Effector CD4-positive, alpha-beta T cell (primary cell): ENCODE results near the gene LHX4.

ENCODE experiments used
- DNase-seq: peaks from one replicate; pipeline ENCODE4 v3.0.0-alpha.2; 2020

LHX4 gene

DNA sequence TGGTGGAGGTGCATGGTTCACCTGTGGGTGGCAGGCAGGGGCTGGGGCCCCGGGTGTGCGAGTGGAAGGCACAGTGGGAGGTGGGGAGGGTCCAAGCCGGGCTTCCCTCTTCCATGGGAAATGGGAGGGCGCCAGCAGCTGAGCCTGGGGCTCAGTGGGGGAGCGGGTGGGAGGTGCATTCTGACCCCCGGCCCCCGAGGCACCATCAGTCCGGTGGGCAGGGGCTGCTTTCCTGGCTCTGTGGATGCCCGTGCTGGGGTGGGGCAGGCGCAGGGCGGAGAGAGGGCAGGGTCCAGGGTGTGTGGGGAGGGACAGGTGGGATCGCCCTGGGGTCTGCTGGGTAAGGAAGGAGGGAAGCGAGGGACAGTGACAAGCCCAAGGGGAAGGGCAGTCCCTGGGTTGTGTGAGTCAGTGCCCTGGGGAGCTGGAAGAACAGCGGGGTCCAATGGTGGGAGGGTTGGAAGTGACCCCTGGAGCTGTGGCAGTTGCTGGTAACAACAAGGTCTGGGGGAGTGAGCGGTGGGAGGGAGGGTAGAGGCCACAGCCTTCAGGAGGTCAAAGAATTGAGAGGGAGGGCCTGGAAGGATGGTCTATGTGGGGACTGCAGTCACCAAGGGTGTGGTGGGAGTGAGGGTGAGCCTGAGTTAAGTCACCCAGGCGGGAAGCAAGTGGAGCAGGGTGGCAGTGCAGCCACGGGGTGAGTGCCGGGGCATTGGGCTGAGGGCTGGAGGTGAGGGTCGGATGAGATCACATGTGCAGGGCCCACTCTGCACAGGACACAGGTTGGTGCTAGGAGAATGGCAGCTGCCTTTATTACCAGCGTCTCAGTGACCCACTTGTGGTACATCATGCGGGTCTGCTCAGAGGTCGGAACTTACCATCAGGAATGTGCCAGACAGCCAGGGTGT, 29.6 kb downstream of the LHX4 start:
- DNase-seq: no peak

GRCh38 chr1:180260541-180260940, 30.5 kb downstream of the LHX4 start:
- no peak for DNase-seq

DNA sequence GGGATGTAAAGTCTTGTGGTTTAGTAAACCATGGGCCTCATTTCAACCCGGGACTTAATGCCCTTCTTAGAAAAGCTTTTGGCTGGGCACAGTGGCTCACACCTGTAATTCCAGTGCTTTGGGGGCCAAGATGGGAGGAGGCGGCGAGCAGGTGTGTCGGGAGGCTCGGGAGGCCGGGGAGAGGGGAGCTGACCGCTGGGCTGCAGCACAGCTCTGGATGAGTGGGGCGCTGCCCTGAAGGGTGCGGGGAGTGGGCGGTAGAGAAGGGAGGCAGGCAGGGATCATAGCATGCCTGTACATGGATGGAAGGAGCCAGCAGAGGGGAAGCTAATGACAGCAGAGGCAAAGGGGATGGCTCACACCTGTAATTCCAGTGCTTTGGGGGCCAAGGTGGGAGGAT, 31.0 kb downstream of the LHX4 start:
- no peak for DNase-seq

DNA sequence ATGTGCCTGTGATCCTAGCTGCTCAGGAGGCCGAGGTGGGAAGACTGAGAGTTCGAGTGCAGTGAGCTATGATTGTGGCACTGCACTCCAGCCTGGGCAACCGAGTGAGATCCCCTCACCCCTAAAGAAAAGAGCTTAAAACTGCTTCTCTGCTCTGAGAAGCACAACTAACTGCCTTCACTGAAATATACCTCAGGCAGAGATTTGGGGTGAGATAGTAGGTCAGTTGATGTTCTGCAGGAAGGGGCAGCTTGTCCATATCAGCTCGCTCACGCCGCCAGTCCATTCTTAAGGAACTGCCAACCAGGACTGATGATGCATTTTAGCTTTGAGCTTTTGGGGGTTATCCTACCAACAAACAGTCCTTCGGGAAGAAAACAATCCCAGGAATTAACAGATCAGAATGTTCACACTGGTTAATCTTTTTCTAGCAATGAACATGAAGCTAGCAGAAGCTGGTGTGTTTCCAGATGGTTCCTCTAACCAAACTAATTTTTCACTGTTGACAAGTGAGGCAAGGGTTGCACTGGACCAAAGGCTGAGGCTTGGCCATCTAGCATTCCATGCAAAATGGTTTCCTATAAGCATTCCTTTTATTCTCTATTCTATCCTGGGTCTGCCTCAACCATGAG, 31.6 kb downstream of the LHX4 start:
- DNase-seq: no peak

- DNase-seq: no peak
Measured at GRCh38 chr1:180262628-180263488, 32.8 kb downstream of the LHX4 start.

DNA sequence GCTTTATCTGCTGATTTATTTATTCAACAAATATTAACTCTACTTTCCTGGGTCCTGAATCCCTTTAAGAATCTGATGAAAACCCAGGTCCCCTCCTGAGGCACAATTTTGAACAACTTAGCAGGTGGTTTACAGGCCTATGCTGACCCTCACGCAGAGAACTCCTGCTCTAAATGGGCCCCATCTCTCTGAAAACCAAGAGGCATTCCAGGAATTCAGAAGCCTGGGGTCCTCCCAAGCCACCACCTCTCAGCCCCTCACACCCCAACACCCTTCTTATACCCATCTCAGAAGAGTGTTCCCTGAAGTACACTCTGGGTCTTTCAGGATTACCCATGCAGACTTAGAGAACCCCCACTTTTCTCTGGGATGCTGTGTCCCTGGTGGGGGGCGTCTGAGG, 34.5 kb downstream of the LHX4 start:
- no peak for DNase-seq

DNA sequence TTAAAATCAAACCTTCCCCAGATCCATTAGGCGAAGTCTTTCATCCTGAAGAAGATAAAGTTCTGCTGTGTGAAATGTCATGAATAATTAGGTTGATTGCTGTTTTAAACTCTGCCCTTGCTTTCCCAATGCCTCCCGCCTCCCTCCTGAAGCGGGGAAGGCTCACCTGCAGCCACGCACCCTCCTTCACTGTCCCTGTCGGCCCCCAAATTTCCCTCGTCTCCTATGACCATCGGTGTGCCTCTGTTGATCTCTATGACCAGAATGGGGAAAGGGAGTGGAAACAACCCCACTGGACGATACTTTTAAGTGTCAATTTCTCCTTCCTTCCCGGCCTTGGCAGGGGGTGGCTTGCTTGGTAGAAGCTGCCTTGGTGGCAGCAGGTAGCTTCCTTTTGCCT, 35.1 kb downstream of the LHX4 start:
- no peak for DNase-seq

GRCh38 chr1:180265871-180266270, 35.8 kb downstream of the LHX4 start:
- DNase-seq: no peak

- no peak for DNase-seq
Measured at GRCh38 chr1:180266275-180267210, 36.5 kb downstream of the LHX4 start.

- DNase-seq: no peak
Measured at GRCh38 chr1:180267211-180267561, 37.1 kb downstream of the LHX4 start.

- no peak for DNase-seq
Measured at GRCh38 chr1:180267761-180268555, 37.9 kb downstream of the LHX4 start.

- no peak for DNase-seq
Measured at GRCh38 chr1:180268556-180269075, 38.6 kb downstream of the LHX4 start.

DNA sequence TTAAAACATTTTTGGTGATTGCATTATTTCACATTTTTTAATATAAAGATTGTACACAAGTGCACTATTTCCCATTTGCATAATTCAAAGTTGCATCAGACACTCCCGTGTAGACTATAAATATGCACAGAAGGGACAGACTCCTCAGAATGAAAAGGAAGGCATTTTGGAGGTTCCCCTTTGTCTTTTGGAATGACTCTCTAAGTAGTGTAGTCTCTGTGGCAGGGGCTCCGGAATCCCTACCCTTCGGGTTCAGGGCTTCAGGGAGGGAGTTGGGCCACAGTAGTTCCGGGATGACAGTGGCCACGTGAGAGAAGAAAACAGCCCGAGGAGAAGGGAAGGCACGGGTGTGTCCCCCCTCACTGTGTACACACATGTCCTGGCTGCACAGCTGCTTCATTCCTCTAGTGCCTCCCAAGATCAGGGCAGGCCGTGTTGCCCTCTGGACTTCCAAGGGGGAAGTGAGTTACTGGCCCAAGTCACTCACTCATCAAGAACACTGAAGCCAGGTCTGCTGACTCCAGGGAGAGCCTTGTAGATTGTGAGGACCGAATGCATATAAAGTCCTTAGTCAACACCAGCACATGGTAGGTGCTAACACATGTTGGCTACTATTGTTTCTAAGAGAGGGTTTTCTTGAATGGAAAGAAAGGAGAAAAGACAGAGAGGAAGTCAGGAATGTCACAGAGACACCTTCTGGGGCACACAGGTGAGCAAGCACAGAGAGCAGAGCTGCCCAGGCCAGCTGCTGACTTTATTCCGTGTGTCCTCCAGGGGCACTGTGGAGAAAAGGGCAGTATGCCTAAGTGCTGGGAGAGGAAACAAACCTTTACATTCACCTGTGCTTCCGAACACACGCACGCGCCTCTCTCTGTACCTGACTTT, 39.8 kb downstream of the LHX4 start:
- DNase-seq: no peak

DNA sequence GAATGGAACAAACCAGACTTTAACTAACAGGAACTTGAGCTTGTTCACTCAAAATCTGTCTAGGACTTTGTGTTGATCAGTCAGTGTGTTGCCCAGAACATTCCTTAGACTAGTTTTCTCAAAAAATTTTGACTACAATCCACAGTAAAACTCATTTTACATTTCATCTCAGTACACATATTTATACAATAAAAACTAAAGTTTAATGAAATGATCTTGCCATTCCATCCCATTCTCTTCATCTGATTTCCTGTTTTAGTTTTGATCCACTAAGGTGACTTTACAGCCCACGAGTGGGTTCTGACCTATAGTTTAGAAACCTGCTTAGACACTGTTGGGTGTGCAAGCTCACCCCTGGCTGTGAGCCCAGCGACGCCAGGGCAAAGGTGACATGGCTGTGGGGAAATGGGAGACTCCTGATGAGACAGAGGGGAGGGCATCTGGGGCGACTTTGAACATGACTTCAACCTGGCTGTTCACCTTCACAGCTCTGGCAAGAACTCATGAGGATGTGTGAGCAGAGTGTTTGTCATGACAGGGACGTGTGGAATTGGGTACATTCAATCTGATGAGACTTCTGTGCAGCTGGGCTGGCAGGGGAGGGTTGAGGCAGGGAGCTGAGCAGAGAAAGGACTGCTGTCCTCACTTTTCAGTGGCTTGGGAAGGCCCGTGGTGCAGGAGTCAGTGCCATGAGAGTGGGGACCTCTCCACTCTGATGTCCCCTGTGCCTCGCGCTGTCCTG, 40.6 kb downstream of the LHX4 start:
- DNase-seq: no peak

DNA sequence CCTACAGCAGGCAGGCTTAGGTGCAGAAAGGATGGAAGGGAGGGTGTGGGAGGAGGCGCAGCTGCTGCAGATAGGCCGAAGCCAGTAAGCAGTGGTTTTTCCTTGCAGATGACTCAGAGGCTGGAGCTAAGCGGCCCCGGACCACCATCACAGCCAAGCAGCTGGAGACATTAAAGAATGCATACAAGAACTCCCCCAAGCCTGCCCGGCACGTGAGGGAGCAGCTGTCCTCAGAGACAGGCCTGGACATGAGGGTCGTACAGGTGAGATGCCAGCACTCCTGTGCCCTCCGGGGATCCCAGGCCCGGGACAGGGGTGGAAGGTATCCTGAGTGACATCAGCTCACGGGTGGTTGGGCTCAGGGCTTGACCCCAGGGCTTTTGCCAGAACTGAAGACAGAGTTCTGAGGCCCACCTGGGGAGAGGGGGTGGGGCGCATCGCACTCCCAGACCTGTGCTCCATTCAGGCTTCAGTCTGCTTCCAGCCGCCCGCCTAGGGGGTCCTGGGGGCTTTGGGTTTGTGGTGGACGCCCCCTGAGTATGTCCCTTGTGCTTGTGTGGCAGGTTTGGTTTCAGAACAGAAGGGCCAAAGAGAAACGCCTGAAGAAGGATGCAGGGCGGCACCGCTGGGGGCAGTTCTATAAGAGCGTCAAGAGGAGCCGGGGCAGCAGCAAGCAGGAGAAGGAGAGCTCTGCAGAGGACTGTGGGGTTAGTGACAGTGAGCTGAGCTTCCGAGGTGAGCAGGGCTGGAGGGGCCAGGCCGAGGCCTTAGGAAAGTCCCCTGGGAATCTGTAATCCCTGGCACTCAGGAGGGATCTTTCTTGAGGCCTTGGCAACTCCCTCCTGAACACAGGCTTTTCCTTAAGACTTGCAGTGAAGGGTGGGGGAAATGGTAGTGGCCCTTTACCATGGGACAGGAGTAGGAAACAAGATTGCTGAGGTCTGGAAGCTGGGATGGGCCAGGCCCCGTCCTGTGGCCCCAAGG, 41.5 kb downstream of the LHX4 start:
- no peak for DNase-seq

GRCh38 chr1:180272395-180272794, 42.3 kb downstream of the LHX4 start:
- DNase-seq: no peak

DNA sequence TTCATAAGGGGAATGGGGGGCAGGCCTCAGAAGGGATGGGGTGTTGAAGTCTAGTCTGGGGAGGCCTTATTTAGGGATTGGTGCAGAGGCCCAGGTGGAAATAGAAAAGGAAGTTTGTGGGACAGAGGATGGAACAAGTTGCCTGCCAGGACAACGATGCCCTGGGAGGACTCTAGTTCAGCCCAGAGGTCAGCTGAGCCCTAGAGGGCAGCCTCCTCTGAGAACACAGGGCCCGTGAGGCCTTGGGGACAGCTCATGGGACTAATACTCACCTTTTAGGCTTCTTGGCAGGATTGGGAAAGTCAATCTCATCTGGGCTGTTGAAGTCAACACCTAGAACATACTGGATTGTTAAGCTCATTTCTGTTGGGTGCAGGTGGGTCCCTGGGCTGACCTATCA, 43.0 kb downstream of the LHX4 start:
- no peak for DNase-seq

DNA sequence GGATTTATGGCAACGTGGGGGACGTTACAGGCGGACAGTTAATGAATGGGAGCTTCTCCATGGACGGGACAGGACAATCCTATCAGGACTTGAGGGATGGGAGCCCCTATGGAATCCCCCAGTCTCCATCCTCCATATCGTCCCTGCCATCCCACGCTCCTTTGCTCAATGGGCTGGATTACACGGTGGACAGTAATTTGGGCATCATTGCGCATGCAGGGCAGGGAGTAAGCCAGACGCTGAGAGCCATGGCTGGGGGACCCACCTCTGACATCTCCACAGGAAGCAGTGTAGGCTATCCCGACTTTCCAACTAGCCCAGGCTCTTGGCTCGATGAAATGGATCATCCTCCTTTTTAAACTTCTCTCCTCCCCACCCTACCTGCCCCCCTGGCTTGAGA, 44.2 kb downstream of the LHX4 start:
- DNase-seq: no peak
